ENCODE results near the gene MBD3.

MBD3 gene

GRCh38 chr19:1618157-1619093 lies 25.8 kb upstream of the MBD3 start:
- H3K4me3 ChIP-seq (ENCODE audit: low read depth, low read length) = no peak overlapping the region
- peak; percentile 28 for DNase-seq (ENCODE audit: low read depth)
- peak; percentile 21 for TF ChIP-seq CTCF (IDR thresholded peaks at IDR 0.05; ENCODE audit: low read depth, low read length)
- TF ChIP-seq MAX (IDR thresholded peaks at IDR 0.05; ENCODE audit: low read depth, low read length) = no peak

DNA sequence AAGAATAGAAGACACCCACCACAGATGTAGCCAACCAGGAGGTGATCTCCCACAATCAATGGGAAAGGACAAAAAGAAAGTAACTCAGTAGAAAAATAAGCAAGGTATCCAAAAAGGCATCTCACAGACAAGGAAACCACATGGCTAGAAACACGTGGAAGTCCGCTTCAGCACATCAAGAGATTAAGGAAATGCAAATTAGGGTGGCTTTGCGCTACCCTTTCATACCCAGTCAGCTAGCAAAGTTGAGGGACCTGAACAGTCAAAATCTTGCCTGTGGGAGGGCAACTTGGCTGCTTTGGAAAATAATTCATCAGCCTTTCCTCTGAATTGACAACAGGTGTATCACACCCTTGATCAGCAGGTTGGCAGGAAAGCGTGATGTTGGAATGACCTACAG lies 24.2 kb upstream of the MBD3 start:
- TF ChIP-seq MYC (IDR thresholded peaks at IDR 0.05; ENCODE audit: low read depth, low read length) = no peak
- H3K4me3 ChIP-seq (ENCODE audit: low read depth, low read length) = no peak overlapping the region
- no peak for DNase-seq (ENCODE audit: low read depth)

DNA sequence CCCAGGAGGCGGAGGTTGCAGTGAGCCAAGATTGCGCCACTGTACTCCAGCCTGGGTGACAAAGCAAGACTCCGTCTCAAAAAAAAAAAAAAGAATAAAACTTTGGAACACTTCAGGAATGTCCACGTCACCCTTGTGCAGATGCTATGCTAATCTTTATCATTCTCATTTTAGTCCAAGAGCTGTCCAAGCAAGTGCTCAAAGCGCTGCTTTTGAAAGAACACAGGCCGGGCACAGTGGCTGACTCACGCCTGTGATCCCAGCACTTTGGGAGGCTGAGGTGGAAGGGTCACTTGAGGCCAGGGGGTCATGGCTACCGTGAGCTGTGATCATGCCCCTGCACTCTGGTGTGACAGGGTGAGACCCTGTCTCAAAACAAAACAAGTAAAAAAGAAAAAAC lies 23.7 kb upstream of the MBD3 start:
- no peak for DNase-seq (ENCODE audit: low read depth)
- H3K4me3 ChIP-seq (ENCODE audit: low read depth, low read length) = no peak overlapping the region
- TF ChIP-seq MAX (IDR thresholded peaks at IDR 0.05; ENCODE audit: low read depth, low read length) (no peak), CTCF (IDR thresholded peaks at IDR 0.05; ENCODE audit: low read depth, low read length) (no peak), MYC (IDR thresholded peaks at IDR 0.05; ENCODE audit: low read depth, low read length) (no peak), POLR2A (IDR thresholded peaks at IDR 0.05; ENCODE audit: extremely low read depth, insufficient read length) (no peak)

DNA sequence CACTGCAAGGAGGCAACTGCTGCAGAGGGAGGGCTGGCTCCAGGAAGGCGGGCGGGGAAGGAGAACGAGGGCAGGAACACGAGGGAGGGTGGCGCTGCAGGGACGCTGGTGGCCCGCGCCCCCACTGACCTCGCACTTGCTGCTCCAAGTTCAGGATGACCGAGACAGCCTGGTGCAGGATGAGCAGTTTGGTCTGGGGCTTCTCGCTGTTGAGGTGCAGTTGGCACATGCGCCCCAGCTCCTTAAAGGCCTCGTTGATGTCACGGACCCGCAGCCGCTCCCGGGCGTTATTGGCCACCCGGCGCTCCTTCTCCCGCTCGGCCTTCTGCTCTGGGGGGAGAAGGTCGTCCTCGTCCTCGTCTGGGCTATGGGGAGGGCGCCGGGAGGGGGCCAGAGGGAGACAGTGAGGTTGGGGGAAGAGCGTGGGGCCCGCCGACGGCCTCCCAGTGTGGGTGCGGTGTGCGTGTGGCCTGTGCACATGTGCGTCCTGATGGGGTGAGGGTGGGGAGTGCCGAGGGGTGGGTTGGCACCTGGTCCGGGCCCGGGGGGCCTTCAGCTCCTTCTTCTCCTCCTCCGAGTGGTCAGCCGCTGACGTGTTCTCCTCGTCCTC lies 22.6 kb upstream of the MBD3 start:
- no peak for DNase-seq (ENCODE audit: low read depth)
- H3K4me3 ChIP-seq (ENCODE audit: low read depth, low read length) = no peak overlapping the region
- TF ChIP-seq POLR2A (IDR thresholded peaks at IDR 0.05; ENCODE audit: extremely low read depth, insufficient read length) (no peak), MYC (IDR thresholded peaks at IDR 0.05; ENCODE audit: low read depth, low read length) (no peak), MAX (IDR thresholded peaks at IDR 0.05; ENCODE audit: low read depth, low read length) (no peak), CTCF (IDR thresholded peaks at IDR 0.05; ENCODE audit: low read depth, low read length) (no peak)

GRCh38 chr19:1613808-1614570 lies 21.3 kb upstream of the MBD3 start:
- no peak overlapping the region for H3K4me3 ChIP-seq (ENCODE audit: low read depth, low read length)
- DNase-seq (ENCODE audit: low read depth) = no peak
- TF ChIP-seq POLR2A (IDR thresholded peaks at IDR 0.05; ENCODE audit: extremely low read depth, insufficient read length) (no peak), CTCF (IDR thresholded peaks at IDR 0.05; ENCODE audit: low read depth, low read length) (no peak), MAX (IDR thresholded peaks at IDR 0.05; ENCODE audit: low read depth, low read length) (no peak), MYC (IDR thresholded peaks at IDR 0.05; ENCODE audit: low read depth, low read length) (no peak)

GRCh38 chr19:1613146-1613545 lies 20.5 kb upstream of the MBD3 start:
- TF ChIP-seq MAX (IDR thresholded peaks at IDR 0.05; ENCODE audit: low read depth, low read length) (no peak), POLR2A (IDR thresholded peaks at IDR 0.05; ENCODE audit: extremely low read depth, insufficient read length) (no peak), MYC (IDR thresholded peaks at IDR 0.05; ENCODE audit: low read depth, low read length) (no peak), CTCF (IDR thresholded peaks at IDR 0.05; ENCODE audit: low read depth, low read length) (no peak)
- DNase-seq (ENCODE audit: low read depth) = no peak
- H3K4me3 ChIP-seq (ENCODE audit: low read depth, low read length) = no peak overlapping the region

Measured in NB4 (cell line).